NCI-H460 (cell line): ENCODE measurements around the gene LRRN2. TPM values are rescaled to one million over a fixed set of nuclear protein-coding genes. Genes with fewer than 3 reads are reported as not detected.

Experiments used
- DNase-seq: peaks from one replicate; pipeline ENCODE4 v3.0.0-alpha.2; 2016; ENCODE audit warnings: low read depth; ENCODE audit errors: extremely low read depth
- total RNA-seq: library from RNA; depleted of rRNA; stranded (reverse); fragments of >200 nt; shearing (Covaris generic); gene quantifications from 2 replicates; pipeline ENCODE4 v1.2.3, GENCODE V29; 2014

LRRN2 gene
- total RNA-seq, 1 experiment from 2014 or later, result 0.82 TPM

DNA sequence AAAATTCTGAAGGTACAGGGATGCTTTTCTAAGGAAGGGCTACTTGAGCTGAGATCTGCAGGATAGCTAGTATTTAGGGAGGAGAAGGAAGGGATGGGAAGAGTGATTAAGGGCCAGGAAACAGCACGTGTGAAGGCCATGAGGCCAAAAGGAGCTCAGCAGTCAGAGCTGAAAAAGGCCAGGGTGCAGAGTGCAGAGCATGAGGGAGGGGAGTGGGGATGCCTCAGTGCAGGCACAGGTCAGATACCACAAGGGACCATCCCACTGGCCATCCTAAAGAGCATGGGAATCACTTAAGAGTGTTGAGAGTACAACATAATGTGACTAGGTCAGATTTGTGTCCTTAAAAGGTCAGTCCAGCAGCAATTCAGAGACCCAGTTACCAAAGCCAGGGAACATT is 16.0 kb downstream of the LRRN2 start:
- no peak for DNase-seq

- DNase-seq, result no peak
Measured at GRCh38 chr1:204664384-204664651, 21.2 kb downstream of the LRRN2 start.

- DNase-seq, result no peak
Measured at GRCh38 chr1:204663644-204664383, 21.7 kb downstream of the LRRN2 start.

GRCh38 chr1:204662530-204662929 is 23.0 kb downstream of the LRRN2 start:
- DNase-seq, result no peak

GRCh38 chr1:204660509-204660908 is 25.0 kb downstream of the LRRN2 start:
- no peak for DNase-seq

GRCh38 chr1:204659056-204659455 is 26.5 kb downstream of the LRRN2 start:
- no peak for DNase-seq

DNA sequence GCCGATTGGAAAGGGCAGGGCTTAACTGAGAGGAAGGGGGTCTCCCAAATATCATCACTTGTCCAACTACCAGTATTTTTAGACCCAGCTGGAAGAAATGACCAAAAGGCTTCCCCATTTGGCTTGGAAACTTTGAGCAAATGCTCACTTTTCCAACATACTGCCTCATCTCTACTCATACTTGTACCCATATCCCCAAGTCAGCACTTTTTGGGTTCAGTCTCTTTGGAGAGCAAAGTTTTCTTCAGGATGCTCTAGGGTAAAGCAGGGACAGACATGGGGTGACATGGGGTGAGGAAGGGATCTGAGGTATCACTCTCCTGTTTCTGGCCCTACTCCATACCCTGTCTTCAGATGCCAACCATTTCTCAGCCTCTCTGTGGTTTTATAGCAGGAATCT is 27.2 kb downstream of the LRRN2 start:
- DNase-seq, result no peak

- DNase-seq, result no peak
Measured at GRCh38 chr1:204653590-204654340, 31.8 kb downstream of the LRRN2 start.

GRCh38 chr1:204652497-204652896 is 33.0 kb downstream of the LRRN2 start:
- DNase-seq, result no peak

DNA sequence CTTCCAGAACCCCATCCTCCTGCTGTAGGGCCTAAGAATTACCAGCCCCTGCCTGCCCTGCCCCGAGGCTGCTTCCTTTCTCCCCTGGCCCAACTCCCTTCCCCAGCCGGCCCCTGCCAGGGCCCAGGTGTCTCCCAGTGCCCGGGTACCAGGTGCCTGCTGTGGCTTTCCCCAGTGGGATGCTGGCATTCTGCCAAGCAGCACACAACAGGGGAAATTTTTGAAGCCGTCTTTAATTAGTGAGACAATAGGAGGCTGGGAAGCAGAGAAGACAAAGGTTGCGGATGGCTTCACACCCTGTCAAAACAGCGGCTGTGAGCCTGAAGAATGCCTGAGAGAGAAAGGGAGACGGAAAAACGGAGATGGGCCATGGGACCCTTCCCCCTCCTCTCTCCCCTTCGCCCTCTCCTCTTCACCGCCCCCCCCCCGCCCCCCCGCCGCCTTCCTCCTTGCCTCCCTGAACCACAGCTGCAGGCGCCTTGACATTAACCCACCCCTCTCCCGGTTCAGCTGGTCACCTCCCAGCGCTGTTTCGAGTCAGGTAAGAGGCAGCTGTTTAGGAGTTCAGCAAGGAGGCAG is 33.6 kb downstream of the LRRN2 start:
- DNase-seq, result no peak

GRCh38 chr1:204650911-204651570 is 34.5 kb downstream of the LRRN2 start:
- no peak for DNase-seq

GRCh38 chr1:204649721-204650521 is 35.6 kb downstream of the LRRN2 start:
- DNase-seq, result no peak

DNA sequence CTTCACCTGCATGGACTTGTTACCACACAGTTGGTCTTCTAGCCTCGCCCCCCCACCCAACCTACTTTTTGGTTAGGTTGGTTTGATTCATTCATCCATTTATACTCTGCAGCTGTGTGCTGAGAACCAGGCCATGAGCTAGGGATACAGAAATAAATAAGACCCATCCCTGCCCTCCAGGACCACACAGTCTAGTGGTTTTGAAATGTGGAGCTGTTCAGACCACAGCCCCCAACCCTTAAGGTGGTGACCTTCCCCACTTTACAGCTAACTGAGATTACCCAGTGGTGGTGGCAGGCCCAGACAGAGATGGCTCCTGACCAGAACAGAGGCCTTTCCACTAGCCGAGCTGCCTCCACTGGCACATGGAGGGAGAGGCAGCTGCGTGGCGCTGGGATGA is 37.0 kb downstream of the LRRN2 start:
- DNase-seq, result no peak

GRCh38 chr1:204647805-204648153 is 37.8 kb downstream of the LRRN2 start:
- DNase-seq, result no peak

DNA sequence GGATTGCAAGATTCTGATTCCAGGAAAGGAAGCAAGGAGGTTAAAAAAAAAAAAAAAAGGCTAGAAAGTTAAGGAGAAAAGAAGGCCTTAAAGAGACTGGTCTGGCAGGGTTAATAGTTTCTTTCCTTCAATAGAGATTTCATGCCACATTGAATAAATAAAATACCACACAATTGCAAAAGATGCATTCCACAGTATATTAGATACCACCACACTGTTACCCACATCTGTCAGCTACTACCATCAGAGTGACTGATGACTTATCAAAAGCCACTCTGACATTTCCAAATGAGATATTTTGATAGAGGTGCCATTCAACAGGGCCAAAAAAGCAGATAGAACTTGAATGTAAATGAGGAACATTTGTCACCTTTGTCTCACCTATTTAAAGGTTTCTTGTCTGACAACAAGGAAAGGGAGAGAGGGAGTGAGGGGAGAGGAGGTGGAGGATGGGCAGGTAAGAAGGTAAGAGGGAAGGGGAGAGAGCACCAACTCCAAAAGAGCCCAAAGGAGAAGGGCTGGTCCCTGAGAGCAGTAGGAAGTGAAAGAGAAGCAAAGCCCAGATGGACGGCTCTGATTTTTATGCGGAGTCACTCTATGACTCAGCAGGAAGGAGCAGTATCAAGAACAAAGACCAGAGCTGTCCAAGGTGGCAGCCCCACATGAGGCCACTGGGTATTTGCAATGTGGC is 38.3 kb downstream of the LRRN2 start:
- peak; percentile 87 for DNase-seq

- DNase-seq, result no peak
Measured at GRCh38 chr1:204645666-204646065, 39.9 kb downstream of the LRRN2 start.

GRCh38 chr1:204645251-204645650 is 40.3 kb downstream of the LRRN2 start:
- no peak for DNase-seq

DNA sequence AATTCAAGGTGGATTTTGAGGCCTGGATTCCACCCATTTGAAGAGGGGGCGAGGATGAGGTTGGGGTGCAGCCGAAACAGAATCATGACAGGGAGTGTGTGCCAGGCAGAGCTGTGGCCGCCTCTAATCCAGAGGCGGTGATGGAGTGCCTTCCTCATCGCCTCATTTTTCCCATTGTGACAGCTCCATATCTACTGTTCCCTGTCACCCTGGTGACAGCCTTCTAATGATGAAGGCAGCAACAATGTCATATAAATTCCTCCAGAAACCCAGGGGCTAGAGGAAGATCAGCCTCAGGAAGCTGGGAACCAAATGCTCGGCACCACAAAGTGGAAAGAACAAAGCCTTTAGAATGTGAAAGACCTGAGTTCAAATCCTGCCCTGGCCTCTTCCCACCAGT is 42.0 kb downstream of the LRRN2 start:
- DNase-seq, result no peak

DNA sequence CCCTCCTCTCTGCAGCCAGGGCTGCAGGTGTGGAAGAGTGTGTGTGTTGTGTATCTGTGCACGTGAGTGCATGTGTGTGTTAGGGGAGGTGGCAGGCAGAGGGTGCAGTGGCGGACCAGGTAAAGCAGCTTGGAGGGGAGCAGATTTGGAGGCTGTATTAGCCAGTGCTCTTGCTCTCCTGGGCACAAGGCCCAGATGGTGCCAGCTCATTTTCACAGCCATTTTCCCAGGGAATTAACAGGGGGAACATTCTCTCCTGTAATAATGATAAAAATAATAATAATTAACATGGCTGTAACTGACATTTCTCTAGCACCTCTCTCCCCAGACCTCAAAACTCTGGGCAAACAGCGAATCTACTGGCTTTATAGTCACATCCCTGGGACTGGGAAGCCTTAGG is 43.6 kb downstream of the LRRN2 start:
- no peak for DNase-seq

GRCh38 chr1:204641455-204641854 is 44.1 kb downstream of the LRRN2 start:
- no peak for DNase-seq
